OCI-LY7 (cell line): ENCODE data around the gene AFG1L. TPM values are rescaled to one million over a fixed set of nuclear protein-coding genes. Genes with fewer than 3 reads are reported as not detected.

Experiments
- BruUV-seq: library from RNA; stranded (reverse); fragments of 400-500 nt; replicated peaks from 2 replicates; lab custom pipeline; 2021; lab: Mats Ljungman, UMichigan
- CTCF ChIA-PET: fragments of 300-600 bp; sonication (Branson Sonifier 250); formaldehyde crosslinking; loops from one replicate; lab custom pipeline; 2022; ENCODE audit warnings: antibody characterized with exemption; ENCODE audit not compliant: unreplicated experiment; lab: Charles Lee
- POLR2A ChIA-PET: fragments of 300-600 bp; sonication (Branson Sonifier 250); formaldehyde crosslinking; loops from one replicate; lab custom pipeline; 2022; ENCODE audit warnings: antibody characterized with exemption; lab: Charles Lee
- DNase-seq: peaks from one replicate; pipeline ENCODE4 v3.0.0-alpha.2; 2015; ENCODE audit warnings: low spot score
- H2AFZ ChIP-seq: fragments of 200-600 bp; sonication (generic), shearing (Covaris generic); 2 replicates; pipeline ENCODE4 v1.6.1; 2014; ENCODE audit warnings: mild to moderate bottlenecking, antibody characterized with exemption, low read length, moderate library complexity
- H3K27ac ChIP-seq: fragments of 200-600 bp; sonication (generic); 2 replicates; pipeline ENCODE4 v1.5.1; 2014; ENCODE audit warnings: mixed run types, low read depth, mild to moderate bottlenecking, moderate library complexity, low read length, inconsistent platforms; ENCODE audit not compliant: poor library complexity, severe bottlenecking
- H3K36me3 ChIP-seq: fragments of 200-600 bp; sonication (generic); 2 replicates; pipeline ENCODE4 v1.6.1; 2014; ENCODE audit warnings: mild to moderate bottlenecking, antibody characterized with exemption, low read length, moderate library complexity, mixed read lengths; ENCODE audit not compliant: insufficient read depth
- H3K4me1 ChIP-seq: fragments of 200-600 bp; sonication (generic); 2 replicates; pipeline ENCODE4 v1.5.1; 2014; ENCODE audit warnings: mild to moderate bottlenecking, low read length; ENCODE audit not compliant: insufficient read depth, poor library complexity, severe bottlenecking
- H3K4me2 ChIP-seq: fragments of 200-600 bp; sonication (generic); 2 replicates; pipeline ENCODE4 v1.6.1; 2014; ENCODE audit warnings: mild to moderate bottlenecking, low read length
- H3K4me3 ChIP-seq: fragments of 200-600 bp; sonication (generic); 2 replicates; pipeline ENCODE4 v1.5.1; 2014; ENCODE audit warnings: mild to moderate bottlenecking, low read depth, low read length; ENCODE audit not compliant: poor library complexity, severe bottlenecking
- H3K79me2 ChIP-seq: fragments of 200-600 bp; sonication (generic); 2 replicates; pipeline ENCODE4 v1.6.1; 2016; ENCODE audit warnings: low read depth, mild to moderate bottlenecking, low read length, moderate library complexity, mixed read lengths; ENCODE audit not compliant: insufficient read depth
- H3K9me2 ChIP-seq: fragments of 200-600 bp; sonication (generic); 2 replicates; pipeline ENCODE4 v1.6.1; 2016; ENCODE audit warnings: mild to moderate bottlenecking, low read length, mixed read lengths; ENCODE audit not compliant: insufficient read depth
- H3K9me3 ChIP-seq: fragments of 200-600 bp; sonication (generic); 2 replicates; pipeline ENCODE4 v1.6.1; 2014; ENCODE audit warnings: mild to moderate bottlenecking, mixed run types, low read length, mixed read lengths
- H4K20me1 ChIP-seq: fragments of 200-600 bp; sonication (generic); 2 replicates; pipeline ENCODE4 v1.6.1; 2014; ENCODE audit warnings: mild to moderate bottlenecking, antibody characterized with exemption, low read length, moderate library complexity, mixed read lengths; ENCODE audit not compliant: insufficient read depth
- EZH2phosphoT487 ChIP-seq: fragments of 200-600 bp; sonication (generic); IDR thresholded peaks from 2 replicates; pipeline ENCODE4 v1.6.1; 2018; ENCODE audit warnings: low read depth, borderline replicate concordance, mild to moderate bottlenecking, mixed run types, antibody characterized with exemption, low read length, moderate library complexity, mixed read lengths
- intact Hi-C: fragments of 100-400 bp; cut with micrococcal nuclease; formaldehyde crosslinking; loops from one replicate; pipeline ENCODE4 v1.10.0; 2022; ENCODE audit not compliant: unreplicated experiment
- total RNA-seq, 2 experiments: library from RNA; depleted of rRNA in 1 of 2; stranded (reverse); fragments of >200 nt in 1 of 2; shearing (Covaris generic) in 1 of 2; gene quantifications; 2 replicates each; pipeline ENCODE4 v1.2.3, GENCODE V29; 2014 to 2022
- TF ChIP-seq, protein P1 (sequence below): fragments of 200-600 bp; sonication (generic); conservative IDR thresholded peaks from 2 replicates; pipeline ENCODE4 v1.5.1; 2014; ENCODE audit warnings: mild to moderate bottlenecking, antibody characterized with exemption, low read length, moderate library complexity, mixed read lengths

Gene AFG1L
- total RNA-seq, 2 experiments from 2014 or later, result 8.9 to 9.0 TPM

DNA sequence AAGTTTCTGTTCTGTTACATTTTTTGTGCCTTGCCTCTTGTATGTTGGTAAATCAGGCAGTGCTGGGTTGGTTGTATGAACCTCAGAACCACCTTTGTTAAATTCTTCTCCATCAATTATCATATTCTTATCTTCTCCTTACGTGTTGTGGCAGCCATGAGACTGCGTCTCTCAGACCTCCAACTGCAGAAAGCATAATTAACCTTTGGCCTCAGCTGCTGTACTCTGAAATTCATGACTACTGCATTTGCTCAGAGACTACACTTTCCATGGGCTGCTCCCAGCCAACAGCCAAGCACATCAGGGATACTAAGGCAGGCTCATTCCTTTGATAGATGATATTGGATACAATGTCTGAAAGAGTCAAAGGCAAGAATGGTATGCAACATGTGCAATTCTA is 18.9 kb upstream of the AFG1L start:
- POLR2A ChIA-PET, result no interaction called here
- Histone ChIP-seq H3K4me1 (peaks cover 13% of the 10 kb centered on the region), H3K36me3 (no peaks in the 10 kb centered on the region), H3K79me2 (no peaks in the 10 kb centered on the region), H3K9me3 (no peaks in the 10 kb centered on the region), H2AFZ (no peak overlapping the region), H3K4me2 (no peak overlapping the region), H3K27ac (no peak overlapping the region), H3K4me3 (no peak overlapping the region), H4K20me1 (no peaks in the 10 kb centered on the region), H3K9me2 (no peaks in the 10 kb centered on the region)
- no TSS peak for BruUV-seq
- TF ChIP-seq, protein P1, sequence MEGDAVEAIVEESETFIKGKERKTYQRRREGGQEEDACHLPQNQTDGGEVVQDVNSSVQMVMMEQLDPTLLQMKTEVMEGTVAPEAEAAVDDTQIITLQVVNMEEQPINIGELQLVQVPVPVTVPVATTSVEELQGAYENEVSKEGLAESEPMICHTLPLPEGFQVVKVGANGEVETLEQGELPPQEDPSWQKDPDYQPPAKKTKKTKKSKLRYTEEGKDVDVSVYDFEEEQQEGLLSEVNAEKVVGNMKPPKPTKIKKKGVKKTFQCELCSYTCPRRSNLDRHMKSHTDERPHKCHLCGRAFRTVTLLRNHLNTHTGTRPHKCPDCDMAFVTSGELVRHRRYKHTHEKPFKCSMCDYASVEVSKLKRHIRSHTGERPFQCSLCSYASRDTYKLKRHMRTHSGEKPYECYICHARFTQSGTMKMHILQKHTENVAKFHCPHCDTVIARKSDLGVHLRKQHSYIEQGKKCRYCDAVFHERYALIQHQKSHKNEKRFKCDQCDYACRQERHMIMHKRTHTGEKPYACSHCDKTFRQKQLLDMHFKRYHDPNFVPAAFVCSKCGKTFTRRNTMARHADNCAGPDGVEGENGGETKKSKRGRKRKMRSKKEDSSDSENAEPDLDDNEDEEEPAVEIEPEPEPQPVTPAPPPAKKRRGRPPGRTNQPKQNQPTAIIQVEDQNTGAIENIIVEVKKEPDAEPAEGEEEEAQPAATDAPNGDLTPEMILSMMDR, result no peak
- TF ChIP-seq EZH2phosphoT487, result no peak
- no peak for DNase-seq
- intact Hi-C loops, result no loop called here
- CTCF ChIA-PET, result no interaction called here

DNA sequence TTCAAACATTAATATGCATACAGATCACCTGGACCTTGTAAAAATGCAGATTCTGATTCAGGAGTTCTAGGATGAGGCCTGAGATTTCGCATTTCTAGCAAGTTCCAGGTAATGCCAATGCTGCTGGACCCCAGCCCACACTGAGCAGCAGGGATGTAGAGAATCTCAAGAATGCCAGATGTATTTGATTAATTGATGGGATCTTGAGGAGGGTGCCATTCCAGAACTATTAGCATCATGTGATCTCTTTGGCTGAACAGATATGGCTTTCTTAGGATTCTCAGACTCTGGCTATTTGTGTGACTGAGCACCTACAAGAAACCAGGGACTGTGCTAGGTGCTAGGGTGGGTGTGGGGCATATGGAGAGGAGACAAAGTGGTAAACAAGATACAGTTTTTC is 17.6 kb upstream of the AFG1L start:
- BruUV-seq, result no TSS peak

DNA sequence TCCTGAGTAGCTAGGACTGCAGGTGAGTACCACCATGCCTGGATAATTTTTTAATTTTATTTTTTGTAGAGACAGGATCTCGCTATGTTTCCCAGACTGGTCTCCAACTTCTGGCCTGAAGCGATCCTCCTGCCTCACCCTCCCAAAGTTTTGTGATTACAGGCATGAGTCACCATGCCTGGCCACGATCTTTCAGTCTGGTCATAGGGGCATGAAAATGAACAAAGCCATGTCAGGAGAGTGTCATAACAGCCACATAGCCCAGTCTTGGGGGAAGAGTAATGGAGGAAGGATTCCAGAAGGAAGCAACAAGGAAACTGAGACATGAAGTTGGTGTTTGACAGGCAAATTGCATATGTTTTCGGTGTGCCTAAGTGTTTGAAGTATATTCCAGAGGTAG is 17.0 kb upstream of the AFG1L start:
- intact Hi-C loops, result no loop called here
- no TSS peak for BruUV-seq
- no peak for DNase-seq
- Histone ChIP-seq H2AFZ (no peak overlapping the region), H3K36me3 (no peaks in the 10 kb centered on the region), H3K27ac (no peak overlapping the region), H3K9me2 (no peaks in the 10 kb centered on the region), H3K4me2 (no peak overlapping the region), H4K20me1 (no peaks in the 10 kb centered on the region), H3K9me3 (no peaks in the 10 kb centered on the region), H3K4me3 (no peak overlapping the region), H3K4me1 (peaks cover 13% of the 10 kb centered on the region), H3K79me2 (no peaks in the 10 kb centered on the region)
- POLR2A ChIA-PET, result interaction anchor here (0.5 kb wide), 1 partner anchor 201 kb away, joined by 3 read pairs; no protein-coding TSS in a partner anchor
- TF ChIP-seq EZH2phosphoT487, result no peak
- TF ChIP-seq, protein P1, result no peak
- CTCF ChIA-PET, result no interaction called here

More for the DNA sequence above, 17.6 kb upstream of the AFG1L start:
- H3K27ac ChIP-seq, result no peak overlapping the region
- CTCF ChIA-PET, result no interaction called here
- H2AFZ ChIP-seq, result no peak overlapping the region
- no peaks in the 10 kb centered on the region for H3K79me2 ChIP-seq
- no peak for DNase-seq
- intact Hi-C loops, result no loop called here
- no peaks in the 10 kb centered on the region for H3K9me3 ChIP-seq
- TF ChIP-seq, protein P1, result no peak
- no peak for TF ChIP-seq EZH2phosphoT487
- no peaks in the 10 kb centered on the region for H3K9me2 ChIP-seq
- no peak overlapping the region for H3K4me3 ChIP-seq
- H4K20me1 ChIP-seq, result no peaks in the 10 kb centered on the region
- peaks cover 13% of the 10 kb centered on the region for H3K4me1 ChIP-seq
- H3K4me2 ChIP-seq, result no peak overlapping the region
- no peaks in the 10 kb centered on the region for H3K36me3 ChIP-seq
- POLR2A ChIA-PET, result no interaction called here
